DMS79 (cell line): ENCODE data around the gene DERL3.
A peak's percentile ranks its signal among the peaks of the same experiment; 100 is the strongest.

Experiments used
- DNase-seq: peaks from one replicate; lab custom pipeline; 2025; lab: John Stamatoyannopoulos, UW

The DERL3 gene

DNA sequence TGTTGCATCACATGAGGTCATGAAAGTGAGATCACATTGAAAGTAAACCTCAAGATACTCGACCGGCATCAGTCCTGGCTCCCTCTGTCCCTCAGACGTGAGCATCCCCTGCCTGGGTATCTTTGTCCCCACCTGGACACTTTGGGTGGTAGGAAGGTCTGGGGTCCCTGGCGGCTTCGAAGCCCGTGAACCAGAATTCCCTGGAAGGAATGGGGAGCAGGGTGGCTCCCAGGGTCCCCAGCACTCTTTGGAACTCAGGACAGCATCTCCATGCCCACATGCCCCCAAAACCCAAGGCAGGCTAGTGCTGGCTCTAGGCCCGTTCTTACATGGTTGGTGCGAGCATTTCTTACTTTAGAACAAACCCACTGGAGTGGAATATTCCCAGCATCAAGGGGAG lies 7.5 kb downstream of the DERL3 start:
- DNase-seq = no peak

DNA sequence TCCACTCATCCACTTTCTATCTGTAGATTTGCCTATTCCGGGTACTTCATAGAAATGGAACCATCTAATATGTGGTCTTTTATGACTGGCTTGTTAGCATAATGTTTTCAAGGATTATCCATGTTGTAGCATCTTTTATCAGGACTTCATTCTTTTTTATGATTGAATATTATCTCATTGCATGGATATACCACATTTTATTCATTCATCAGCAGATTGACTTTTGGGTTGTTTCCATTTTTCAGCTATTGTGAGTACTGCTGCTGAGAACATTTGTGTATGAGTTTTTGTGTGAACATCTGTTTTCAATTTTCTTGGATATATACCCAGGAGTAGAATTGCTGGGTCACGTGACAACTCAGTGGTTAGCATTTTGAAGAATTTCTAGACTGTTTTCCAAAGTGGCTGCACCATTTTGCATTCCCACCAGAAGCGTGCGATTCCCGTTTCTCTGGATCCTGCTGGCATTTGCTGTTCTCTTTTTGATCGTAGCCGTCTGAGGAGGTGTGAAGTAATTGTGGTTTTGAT lies 8.9 kb downstream of the DERL3 start:
- DNase-seq = no peak

DNA sequence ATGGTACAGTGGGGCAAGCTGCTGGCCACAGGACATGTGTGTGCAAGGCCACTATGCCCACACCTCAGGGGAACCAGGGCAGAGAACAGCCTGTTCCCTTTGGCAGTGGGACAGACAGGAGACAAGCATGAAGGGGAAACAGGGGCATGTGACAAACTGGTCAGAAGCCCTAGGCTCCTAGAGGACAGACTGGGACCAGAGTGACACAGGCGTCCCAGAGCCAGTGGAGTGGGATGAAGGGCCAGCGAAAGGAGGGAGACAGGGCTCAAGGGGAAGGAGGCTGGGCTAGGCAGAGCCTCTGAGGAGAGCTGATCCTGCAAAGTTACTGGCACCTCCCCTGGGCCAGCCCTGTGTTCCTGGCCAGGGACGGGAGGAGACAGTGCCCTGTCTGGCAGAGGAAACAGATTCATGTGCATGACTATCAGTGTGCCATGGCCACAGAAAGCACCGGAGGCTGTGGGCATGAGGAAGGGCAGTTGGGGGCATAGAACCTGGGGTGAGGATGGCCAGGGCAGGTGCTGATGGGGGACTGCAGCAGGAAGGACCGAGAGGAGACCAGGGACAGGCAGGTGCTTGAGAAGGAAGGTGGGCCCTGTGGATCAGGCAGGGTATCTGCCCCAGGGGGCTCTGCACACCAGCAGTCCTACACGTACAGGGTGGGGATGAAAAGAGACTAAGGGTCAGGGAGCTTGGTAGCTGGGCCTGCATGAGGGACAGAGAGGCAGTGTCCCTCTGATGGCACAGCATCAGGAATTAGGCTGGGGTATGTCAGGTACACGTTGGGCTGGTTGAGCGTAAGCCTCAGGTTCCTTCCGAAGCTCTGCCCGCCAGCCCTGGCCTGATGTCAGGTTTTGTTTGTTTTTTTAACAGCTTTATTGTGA lies 9.8 kb downstream of the DERL3 start:
- DNase-seq = no peak

DNA sequence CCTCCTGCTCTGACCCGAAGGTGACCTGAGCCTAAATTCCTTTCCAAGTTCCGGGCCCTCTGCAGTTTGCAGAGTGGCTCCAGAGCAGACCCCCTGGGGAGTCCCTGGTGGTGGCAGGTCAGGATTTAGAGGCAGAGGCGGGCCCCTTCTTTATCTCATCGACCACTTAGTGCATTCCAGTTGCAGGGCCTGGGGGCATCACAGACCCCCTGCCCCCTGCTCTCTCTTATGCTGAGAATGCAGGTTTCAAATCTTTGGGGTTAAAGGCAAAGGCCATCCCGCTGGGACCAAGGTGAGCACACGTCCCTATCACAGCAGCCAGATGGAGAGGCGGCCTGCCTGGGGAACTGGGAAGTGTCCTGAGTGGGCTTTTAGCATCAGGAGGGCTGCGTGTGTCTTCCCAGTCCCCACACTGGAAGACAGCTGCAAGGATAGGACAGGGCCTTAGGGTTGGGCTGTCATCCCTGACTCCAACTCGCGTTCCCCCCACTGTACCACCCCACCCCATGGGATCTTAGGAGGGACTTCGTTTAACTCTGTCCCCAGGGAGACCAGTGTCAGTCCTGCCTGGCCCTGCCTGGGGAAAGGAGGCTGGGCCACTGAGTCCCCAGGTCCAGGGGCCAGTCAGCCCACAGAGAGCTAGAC lies 11.3 kb downstream of the DERL3 start:
- DNase-seq = no peak

DNA sequence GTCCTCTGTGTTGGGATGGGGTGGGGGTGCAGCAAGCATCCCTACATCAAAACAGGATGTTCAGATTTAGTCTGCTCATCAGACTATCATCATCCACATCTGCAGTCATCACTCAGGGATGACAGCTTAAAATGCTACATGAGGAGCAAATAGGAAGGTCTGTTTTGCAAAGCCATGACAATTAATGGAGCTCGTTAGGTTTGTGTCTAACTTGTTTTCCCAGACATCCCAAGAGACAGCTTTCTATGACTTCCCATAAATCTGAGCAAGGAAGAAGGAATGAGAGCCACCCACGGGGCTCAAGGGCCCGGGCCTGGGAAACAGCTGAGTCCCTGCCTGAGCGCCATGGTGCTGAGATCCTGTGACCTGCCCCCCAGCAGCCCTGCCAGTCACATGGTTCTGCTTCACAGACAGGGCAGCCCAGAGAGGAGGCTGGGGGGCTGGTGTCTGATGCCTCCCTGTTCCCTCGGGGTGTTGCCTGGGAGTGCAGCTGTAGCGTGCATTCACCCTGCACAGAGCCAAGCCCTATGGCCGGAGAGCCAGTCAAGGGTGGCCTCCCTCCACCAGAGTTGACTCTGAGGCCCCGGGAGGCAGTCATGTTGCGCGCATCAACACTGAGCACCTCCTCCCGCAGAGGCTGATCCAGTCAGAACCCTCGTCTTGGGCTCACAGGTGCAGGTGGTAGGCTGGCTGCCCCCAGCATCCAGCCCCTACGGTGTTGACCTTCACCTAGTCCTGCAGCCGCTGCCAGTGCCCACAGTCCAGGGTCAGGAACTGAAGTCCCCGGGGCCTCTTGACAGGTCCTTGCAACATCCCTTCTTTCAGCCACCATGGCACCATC lies 12.1 kb downstream of the DERL3 start:
- peak; percentile 0 for DNase-seq

DNA sequence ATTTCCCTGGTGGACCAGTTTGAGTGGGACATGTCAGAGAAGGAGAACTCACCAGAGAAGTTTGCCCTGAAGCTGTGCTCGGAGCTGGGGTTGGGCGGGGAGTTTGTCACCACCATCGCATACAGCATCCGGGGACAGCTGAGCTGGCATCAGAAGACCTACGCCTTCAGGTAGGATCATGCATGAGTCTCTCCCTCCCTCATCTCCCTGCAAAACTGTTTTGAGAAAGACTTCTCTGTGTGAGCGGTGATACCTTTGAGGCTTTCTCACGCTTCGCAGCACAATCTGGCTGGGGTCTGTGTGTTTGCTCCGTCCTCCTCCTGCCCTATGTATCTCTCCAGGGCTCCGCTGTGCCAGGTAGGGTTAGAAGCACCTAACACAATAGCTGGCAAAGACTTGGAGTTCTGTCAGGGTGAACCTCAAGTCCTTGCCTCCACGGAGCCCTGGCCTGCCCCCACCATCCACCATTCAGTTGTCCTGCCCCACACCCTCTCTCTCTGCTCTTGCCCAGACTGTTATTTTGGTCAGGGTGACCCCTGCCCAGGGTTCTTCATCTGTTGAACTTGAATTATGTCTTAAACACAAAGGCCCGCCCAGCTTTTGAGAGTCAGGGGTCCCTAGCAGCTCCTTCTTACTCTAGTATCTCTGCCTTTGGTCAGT lies 13.4 kb downstream of the DERL3 start:
- DNase-seq = no peak

DNA sequence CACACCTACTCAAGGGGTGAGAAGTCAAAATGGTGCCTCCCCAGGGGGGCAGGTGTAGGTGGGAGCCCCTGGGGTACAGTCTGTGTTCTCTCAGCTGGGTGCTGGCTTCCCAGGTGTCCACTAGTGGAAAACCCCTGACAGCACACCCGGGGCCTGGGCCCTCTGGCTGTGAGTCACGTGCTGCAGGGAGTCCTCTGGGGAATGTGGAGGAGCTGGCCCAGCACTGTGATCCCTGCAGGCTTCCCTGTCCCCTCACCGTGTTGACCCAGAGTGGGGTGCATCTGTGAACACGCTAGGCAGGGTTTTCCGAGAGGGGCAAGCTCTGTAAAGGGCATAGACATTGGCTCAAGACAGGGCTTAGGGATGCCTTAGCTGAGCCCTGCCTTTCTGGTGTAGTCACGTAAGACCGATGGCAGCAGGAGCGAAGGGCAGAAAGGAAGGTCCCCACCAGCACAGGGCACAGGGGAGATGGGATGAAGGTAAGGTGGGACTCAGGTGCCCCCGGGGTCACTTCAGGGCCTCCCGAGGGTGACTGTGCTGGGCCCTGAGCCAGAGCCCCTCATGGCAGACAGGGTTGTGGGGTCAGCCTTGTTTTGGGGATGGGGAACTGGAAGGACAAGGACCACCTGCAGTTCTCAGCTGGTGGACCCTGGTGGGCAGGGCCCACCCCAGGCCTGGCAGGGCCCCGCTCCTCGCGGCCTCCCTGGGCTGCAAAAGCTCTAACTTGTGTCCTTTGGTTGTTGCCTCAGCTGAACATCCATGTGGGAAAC lies 14.1 kb downstream of the DERL3 start:
- no peak for DNase-seq

DNA sequence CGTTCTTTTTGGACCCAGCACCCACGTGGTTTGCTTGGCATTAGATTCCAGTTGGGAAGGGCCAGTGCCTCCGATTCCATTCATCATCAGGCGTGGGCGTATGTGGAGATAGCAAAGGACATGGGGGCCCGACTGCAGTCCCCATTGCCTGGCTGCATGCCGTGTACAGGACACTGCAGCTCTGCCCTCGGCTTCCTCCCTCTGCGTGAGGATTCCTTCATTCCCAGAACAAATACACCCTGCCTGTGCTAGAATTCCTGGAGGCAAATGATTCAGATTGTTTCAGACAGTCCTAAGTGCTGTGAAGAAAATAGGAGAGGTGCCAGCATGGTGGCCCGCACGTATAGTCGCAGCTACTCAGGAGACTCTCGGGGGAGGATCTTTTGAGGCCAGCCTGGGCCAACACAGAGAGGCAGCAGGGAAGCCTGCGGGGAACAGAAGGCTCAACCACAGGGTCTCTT lies 15.4 kb downstream of the DERL3 start:
- DNase-seq = no peak

DNA sequence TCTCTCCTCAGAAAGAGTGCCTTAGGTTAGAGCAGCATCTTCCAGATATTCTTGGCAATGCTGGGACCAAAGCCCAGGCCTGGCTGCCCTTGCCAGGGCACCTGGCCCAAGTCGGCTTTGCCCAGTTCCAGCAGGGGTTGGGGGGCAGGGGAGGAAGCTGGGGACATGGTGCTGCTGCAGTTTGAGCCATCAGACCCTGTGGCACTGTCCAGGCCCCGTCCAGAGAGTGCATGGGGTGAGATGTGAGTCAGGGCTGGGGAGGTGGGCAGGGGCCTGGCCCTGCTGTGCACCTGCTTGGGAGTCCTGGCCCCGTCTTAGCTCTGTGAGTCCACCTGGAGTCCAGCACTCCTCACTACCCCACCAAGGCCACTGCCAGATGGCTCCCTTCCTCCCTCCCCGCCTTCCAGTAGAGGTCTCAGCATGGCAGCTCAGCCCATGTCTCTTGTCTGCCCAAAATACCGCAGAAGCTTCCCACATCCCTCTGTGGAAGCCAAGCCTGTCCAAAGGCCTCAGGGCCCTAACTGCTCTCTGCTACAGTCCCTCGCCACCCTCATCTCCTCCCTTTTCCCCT lies 16.6 kb downstream of the DERL3 start:
- no peak for DNase-seq

DNA sequence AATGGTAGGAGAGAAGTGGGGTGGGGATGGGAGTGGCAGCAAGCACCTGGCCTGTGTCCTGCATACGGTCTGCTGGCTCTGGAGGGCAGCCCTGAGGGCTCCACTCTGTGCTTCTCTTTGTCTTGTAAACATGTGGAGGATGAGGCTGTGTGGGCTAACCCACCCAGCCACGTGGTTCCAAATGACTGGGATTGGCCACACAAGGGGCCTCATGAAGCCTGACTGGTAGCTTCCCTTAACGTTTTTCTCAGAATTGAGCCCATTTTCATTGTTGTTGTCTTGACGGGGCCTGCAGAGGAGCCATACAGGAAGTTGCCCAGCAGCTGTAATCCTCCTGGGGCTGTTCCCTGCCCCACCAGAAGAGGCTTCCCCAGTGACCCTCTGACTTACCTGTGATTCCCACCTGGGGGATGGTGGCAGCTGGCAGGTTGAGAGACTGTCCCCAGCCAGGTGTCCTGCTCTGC lies 18.0 kb downstream of the DERL3 start:
- peak; percentile 20 for DNase-seq

DNA sequence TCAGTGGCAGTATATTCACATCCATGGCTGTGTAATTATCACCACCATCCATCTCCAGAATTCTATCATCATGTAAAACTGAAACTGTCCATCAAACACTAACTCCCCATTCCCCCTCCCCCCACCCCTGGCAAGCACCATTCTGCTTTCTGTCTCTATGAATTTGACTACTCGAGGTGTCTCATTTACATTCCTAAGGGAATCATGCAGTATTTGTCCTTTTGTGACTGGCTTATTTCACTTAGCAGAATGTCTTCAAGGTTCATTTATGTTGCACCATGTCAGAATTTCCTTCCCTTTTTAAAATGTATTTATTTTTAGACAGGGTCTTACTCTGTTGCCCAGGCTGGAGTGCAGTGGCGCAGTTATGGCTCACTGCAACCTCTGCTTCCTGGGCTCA lies 20.3 kb downstream of the DERL3 start:
- DNase-seq = no peak

DNA sequence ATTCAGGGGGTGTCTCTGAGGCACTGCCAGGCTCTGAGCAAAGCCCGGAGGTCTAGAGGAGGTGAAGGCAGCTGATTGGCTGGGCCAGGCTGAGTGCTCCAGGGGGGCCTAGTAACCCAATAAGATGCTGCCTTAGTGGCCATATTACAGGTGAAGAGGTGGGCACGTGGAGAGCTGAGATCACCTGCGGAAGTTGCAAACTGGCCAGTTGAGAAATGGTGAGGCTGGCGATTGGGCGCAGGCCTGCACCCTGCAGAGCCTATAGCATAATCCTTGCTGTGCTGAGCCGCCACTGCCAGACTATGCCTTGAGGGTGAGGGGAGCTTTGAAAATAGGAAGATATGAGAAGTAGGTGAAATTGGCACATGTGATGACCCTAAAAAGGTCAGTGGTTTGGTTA lies 21.7 kb downstream of the DERL3 start:
- no peak for DNase-seq

DNA sequence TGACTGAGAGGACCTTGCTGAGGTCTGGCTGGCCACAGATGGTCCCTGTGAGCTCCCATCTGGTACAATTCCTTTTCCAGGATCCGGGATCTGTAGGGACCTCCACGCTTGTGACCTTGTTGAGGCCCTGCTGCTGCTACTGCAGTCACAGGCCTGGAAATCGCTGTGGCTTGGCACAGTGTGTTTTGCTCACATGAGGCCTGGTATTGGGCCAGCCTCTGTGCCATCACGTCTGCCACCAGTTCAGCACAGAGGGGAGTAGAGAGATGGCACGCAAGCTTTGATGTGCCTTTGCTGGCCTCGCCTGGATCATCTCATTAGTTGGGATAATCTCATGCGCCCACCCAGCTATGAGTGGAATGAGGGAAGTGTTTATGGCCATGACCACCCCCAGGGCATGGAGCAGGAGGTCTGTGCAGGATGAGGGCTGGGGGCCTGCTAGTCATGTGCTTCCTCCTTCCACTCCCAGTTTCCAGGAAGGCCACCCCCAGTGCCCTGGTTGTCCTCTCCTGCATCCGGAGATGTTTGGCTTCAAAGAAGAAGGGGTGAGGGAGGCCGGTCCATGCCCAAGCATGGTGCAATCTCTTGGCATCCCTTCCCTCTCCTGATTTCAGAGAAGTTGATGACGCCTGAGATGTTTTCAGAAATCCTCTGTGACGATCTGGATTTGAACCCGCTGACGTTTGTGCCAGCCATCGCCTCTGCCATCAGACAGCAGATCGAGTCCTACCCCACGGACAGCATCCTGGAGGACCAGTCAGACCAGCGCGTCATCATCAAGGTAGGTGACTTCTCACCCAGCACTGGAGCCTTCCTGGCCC lies 22.4 kb downstream of the DERL3 start:
- DNase-seq = no peak

DNA sequence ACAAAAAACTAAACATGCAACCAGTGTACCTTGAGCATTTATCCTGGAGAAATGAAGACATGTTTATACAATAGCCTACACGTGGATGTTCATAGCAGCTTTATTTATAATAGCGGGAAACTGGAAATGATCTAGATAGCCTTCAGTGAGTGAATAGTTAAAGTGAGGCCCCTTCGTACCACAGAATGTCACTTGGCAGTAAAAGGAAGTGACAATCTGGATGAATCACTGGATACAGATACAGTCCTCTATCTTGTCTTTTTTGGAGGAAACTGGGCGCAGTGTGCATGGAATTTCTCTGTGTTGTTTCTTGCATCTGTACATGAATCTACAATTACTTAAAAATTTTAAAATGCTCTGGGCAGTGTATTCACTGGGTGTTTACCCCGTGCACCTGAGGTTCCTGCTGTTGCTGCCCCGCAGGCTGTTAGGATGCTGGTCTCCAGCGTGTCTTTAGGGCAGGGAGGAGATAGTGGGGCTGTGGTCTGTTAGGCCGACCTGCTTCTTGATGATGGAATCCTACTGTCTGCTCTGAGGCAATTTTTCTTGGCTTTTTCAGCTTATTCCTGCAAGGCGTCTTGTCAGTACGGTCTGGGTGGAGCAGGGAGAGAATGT lies 23.2 kb downstream of the DERL3 start:
- no peak for DNase-seq

DNA sequence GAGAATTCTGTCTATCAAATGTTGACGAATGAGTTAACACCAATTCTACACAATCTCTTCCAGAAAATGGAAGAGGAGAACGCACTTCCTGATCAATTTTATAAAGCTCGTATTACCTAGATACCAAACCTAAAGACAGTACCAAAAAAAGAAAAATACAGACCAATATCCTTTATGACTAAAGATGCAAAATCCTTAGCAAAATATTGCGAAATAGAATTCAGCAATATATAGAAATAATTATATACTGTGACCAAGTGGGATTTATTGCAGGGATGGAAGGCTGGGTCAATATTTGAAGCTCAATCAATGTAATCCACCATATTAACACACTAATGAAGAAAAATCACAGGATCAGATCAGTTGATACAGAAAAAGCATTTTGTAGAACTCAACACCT lies 26.4 kb downstream of the DERL3 start:
- DNase-seq = no peak

DNA sequence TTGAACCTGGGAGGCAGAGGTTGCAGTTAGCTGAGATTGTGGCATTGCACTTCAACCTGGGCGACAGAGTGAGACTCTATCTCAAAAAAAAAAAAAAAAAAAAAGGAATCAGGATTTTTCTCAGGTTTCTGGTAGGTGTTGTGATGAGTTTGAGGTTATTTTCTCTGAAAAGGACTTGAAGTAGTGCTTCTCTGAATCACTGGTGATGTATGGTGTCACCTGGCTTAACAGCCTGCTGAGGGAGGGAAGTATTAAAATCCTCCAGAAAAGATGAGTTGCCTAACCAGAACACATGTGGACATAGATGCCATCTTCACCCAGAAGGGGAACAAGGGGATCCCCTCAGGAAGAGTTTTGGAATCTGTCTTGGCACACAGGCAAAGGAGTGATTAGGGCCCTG lies 32.0 kb downstream of the DERL3 start:
- no peak for DNase-seq

DNA sequence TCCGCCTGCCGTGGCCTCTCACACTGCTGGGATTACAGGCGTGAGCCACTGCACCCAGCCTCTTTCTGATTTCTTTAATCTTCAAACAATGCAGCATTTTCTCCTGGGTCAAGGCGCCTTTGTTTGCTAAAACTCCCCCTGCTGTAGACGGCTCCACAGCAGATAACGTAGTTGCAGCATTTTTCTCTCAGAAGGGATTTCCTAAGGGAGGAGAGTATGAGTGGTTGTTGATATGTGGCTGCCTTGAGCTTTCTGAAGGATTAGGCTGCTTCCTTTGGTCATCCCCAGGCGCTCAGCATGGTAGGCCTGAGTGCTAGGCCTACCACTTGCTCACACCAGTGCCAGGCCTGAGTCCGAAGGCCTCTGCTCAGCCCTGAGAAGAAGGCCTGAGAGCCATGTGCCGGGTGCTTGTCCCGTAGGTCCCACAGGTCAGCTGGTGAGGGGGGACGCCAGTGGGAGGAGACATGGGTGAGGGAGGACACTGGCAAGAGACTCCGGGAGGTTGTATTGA lies 34.0 kb downstream of the DERL3 start:
- no peak for DNase-seq

DNA sequence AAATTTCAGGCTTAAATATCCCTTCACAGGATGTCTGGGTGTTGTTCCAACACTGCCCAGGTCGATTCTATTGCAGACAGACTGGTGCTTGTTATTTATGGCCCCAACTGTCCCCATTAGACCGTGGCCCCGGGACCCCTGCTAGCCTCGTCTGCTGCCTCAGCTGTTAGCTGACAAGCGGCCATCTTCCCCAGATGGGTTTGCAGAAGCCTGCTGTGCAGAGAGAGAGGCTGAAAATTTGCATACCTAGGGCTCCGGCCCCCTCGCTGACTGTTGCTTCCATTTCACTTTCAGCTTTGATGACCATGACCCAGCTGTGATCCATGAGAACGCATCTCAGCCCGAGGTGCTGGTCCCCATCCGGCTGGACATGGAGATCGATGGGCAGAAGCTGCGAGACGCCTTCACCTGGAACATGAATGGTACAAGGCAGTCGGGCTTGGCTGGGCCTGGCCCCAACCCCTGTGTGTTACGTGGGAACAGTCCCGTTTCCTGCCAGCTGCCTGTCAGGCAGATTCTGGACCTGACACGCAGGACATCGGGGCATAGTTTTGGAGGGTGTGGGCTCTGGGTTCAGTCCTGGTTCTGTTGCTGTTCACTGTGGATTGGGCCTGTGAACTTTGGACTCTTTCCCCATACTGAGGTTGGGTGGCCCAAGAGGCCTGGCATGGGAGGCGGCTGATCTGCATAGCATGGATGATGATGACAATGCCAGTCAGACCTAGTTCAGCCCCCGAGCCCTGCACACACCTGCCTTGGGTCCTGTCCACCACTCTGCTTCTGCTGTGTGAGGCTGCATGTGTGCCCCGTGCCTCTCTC lies 35.6 kb downstream of the DERL3 start:
- no peak for DNase-seq
